ENCODE data around the gene LY6G6F.
A peak's percentile ranks its signal among the peaks of the same experiment; 100 is the strongest.

The LY6G6F gene

GRCh38 chr6:31677955-31678354 is 28.7 kb upstream of the LY6G6F start:
- no peak for DNase-seq

DNA sequence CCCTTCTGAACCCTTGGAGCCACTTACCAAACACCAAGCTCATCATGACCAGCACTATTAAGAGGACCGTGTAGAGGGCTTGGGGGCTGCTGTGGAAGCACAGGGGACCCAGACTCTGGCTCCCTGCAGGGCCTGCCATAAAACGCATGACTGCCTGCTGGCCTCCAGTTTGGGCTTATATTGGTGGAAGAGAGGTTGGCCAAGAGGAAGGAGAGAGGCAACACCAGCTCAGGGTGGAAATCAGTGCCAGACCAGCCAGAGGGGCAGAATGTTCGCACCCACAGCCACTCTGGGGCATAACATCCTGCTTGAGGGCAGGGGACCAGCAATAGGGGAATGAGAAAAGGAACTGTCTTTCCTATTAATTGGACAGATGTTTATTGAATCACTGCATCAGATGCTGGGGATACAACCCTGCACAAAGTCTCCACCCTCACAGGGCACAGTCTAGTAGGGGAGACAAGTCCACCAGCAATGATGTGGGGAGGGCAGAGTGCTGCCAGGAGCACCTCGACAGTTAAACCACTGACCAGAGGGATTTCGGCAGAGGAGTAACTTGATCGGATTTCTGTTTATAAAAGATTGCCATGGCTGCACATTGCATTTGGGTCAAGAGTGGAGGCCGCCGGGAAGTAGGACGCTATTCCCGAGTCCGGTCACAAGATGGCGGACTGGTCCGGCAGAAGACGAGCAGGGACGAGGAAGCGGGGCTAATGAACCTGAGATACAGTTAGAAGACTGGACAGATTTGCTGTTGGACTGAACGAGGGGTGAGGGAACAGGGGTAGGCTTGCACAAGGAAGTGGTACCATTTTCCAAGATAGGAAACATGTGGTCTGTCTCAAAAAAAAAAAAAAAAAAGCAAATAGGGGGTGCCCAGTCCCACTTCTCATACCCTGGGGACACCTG is 26.2 kb upstream of the LY6G6F start, which contains the start of gene LY6G5C:
LY6G5C (minus strand) TSS at position 842 of the 909 bp plus-strand sequence; CDS start at position 148, 694 bp downstream.
- DNase-seq: peak; percentile 89

DNA sequence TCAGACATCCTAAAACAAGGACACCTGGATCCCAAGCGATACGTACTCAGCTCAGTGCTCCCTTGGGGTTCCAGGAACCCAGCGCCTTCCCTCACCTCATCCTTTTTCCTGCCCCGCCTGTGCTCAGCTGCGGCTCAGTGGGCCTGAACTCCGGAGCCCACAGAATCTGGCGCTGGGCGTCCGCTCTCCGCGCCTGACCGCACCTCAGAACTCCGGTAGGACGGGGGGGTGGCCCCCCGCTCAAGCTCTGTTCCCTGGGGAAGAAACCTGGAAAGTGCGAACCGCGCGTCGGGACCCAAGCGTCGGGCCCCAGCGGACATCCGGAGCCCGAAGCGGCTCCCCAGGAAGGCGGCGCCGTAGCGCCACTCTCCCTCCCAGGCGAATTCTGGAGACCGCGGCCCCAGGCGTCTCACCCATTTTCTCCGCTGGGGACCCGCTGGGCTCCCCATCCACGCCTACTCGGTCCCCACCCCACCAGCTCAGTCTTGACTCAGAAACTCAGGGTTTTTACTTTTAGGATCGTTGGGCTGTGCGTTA is 25.5 kb upstream of the LY6G6F start:
- no peak for DNase-seq

DNA sequence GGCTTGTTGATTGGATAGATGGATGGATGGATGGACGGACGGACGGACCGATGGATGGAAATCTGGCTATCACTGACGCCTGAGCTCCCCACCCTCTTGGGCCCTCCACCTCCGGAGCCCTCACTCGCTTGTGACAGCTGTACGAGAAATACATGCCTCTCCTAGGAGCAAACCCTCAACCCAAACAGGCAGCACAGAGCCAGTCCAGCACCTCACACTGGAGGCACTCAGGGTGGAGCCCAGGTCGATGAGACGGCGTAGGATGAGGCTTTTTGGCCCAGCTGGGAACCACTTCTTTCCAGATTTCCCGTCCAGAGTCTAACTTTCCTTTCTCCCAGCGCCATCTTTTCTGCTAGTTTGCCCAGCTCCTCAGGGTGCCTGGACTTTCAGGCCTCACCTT is 23.1 kb upstream of the LY6G6F start:
- DNase-seq: no peak

DNA sequence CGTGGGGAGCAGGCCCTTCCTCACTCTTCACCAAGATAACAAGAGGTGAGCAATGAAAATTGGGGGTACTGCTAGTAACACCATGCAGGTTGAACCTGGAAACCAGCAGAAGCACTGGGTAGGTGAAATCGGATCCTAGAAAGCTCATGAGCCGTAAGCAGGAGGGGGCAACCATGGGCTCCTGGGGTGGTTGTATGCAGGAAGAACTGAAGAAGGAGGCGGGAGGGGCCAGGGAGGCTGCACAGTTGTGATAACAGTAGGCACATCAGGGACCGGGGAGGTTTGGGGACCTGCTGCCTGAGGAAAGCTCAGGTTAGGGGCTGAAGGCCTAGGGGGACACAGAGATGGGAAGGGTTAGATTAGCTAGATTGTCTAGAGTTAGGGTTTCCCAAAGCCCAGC is 20.2 kb upstream of the LY6G6F start:
- no peak for DNase-seq

DNA sequence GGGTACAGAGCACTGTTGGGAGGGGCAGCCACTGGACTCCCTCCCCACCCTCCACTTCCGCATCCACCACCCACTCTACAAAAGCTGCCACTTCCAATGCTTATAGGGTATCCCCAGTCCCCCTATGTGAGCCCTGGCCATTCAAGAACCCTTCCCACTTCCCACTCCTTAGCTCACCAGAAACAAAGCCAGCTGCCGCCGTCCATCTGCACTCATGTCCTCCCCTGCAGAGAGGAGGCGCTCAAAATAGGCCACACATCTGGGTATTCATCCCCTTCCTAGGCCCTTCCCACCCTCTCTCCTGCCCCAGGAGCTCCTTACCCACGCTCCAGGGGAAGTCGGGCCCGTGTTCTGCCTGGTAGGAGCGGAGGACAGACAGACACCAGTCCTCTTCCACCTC is 19.3 kb upstream of the LY6G6F start:
- no peak for DNase-seq

- no peak for DNase-seq
Measured at GRCh38 chr6:31687860-31688693, 18.6 kb upstream of the LY6G6F start.

DNA sequence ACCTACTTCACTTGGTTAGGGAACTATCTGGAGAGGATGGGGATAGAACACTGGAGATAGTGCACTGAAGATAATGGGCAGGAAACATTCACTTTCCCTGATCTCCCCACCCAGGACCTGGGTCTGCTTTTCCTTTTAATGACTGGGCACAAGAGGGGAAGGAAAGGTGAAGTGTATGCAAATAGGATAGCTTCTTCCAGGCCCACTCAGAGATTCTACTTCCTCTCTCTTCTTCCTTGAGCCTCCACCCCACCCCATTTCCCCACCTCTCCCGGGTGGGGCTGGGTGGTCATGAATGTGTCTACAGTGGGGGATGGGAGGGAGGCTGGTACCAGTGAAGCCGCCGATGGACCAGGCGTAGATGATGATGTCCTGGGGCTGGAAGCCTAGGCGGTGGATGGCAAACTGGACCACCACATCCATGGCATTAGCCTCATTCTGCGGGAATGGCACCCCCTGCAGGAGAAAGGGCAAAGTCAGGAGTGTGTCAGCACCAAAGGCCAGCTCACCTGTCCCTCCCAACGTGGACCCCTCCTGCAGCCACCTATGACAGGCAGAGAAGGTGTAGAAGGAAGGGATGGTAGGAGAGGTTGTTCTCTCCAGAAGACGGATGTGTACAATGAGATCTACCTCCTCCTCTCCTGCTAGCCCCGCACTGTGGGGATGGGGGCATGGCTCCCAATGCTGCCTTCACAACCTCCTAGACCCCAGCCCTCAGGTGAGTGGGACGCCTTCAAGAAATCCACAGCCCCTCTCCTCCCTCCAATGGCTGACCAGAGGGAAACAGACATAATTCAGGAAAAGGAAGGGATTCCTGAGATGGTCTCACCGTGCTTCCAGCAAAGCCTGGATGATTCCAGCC is 17.2 kb upstream of the LY6G6F start:
- DNase-seq: no peak

DNA sequence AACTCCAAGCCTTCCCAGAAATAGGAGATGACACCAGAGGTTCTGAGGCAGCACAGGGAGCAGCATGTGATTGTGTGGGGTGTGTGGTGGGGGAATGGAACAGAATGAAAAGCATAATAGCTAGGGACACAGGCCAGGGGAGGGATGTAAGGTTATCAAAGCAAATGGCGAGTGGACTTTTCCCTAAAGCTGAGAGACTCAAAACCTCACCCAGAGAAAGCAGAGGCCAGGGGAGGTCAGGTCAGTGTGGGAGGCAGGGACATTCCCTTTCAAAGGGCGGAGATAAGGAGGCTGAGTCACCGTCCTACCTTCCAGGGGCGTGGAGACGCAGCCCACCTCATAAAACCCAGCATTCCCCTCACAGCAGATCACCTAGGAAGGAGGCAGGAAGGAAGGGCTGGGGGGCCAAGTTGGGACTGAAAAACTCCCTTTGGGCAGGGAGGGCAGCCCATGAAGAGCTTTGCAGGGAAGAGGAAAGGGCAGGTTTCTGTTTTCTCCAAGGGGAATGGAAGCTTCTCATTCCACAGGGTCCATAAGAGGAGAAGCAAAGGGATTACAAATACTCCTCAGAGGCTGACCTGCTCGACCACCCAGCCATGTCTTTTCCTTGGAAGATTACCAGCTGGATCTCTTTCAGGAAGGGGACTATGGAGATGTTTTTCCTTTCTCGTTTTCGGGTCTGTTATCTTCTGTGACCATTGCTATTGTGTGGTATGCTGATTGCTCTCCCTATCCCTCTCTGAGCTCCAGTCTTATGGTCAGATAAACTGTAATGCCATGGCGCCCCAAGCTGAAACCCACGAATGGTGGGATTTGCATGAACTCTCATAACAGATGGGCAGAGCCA is 16.2 kb upstream of the LY6G6F start:
- no peak for DNase-seq

DNA sequence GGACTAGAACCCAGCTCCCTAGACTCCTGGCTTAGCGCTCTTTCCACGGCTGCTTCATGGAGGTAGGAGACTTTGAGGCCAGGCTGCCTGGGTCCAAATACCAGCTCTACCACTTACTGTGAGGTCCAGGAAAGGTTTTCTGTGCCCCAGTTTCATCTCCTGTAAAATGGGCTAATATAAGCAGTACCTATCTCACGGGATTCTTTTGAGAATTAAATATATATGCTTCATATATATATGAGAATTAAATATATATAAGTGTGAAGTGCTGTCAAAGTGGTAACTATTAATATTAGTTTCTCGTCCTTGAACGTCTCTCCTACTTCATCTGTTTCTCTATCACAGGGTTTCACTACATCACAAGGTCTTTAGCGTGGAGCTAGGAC is 15.6 kb upstream of the LY6G6F start:
- DNase-seq: no peak

- no peak for DNase-seq
Measured at GRCh38 chr6:31691564-31692108, 15.0 kb upstream of the LY6G6F start.

DNA sequence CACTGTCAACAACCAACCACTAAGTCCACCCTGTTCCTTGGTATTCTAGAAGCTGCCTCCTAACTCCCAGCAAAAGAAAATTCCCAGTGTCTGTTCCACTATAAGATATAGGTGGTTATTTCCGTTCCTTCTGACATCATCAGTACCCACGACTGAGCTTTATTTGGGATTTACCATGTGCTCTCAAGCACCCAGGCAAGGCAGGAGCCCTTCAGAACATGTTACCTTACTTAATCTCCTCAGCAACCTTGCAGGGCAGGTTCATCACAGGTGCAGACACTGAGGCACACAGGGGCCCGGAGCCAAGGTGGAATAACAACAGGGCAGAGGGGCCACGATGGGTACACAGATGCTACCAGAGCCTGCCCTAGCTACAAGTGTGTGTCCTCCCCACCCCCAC is 14.3 kb upstream of the LY6G6F start:
- DNase-seq: no peak

GRCh38 chr6:31692886-31693285 is 13.8 kb upstream of the LY6G6F start:
- DNase-seq: no peak

- no peak for DNase-seq
Measured at GRCh38 chr6:31693535-31693934, 13.1 kb upstream of the LY6G6F start.

- DNase-seq: no peak
Measured at GRCh38 chr6:31697555-31697954, 9.1 kb upstream of the LY6G6F start.

- no peak for DNase-seq
Measured at GRCh38 chr6:31700740-31701401, 5.8 kb upstream of the LY6G6F start.

GRCh38 chr6:31701666-31702404 is 4.8 kb upstream of the LY6G6F start:
- DNase-seq: peak; percentile 5

- no peak for DNase-seq
Measured at GRCh38 chr6:31702405-31702818, 4.3 kb upstream of the LY6G6F start.

GRCh38 chr6:31702819-31703716 is 3.6 kb upstream of the LY6G6F start, which contains the start of gene ABHD16A:
TSS of gene ABHD16A (minus strand) at chr6:31703324. CDS start at chr6:31703281, 43 bp downstream.
- peak; percentile 92 for DNase-seq
